GM12891 (cell line): ENCODE results near the gene SYT1.

Experiments used
- PAX5 ChIP-seq: IDR thresholded peaks from 2 replicates; pipeline ENCODE4 v1.6.1; 2011; ENCODE audit warnings: low read length, moderate library complexity, mild to moderate bottlenecking; ENCODE audit not compliant: insufficient read depth, severe bottlenecking
- POLR2A ChIP-seq: IDR thresholded peaks from 2 replicates; pipeline ENCODE4 v1.6.1; 2011; ENCODE audit warnings: low read depth, low read length, control low read depth
- POLR2AphosphoS5 ChIP-seq: IDR thresholded peaks from 2 replicates; pipeline ENCODE4 v1.6.1; 2011; ENCODE audit warnings: low read depth, low read length, control low read depth
- SPI1 ChIP-seq: IDR thresholded peaks from 2 replicates; pipeline ENCODE4 v1.6.1; 2011; ENCODE audit warnings: low read depth, low read length, control low read depth
- TAF1 ChIP-seq: IDR thresholded peaks from 2 replicates; pipeline ENCODE4 v1.6.1; 2011; ENCODE audit warnings: low read depth, low read length, control low read depth

- no peak for TF ChIP-seq POLR2AphosphoS5
- TF ChIP-seq POLR2A: no peak
- no peak for TF ChIP-seq TAF1
- no peak for TF ChIP-seq PAX5
- no peak for TF ChIP-seq SPI1
Measured at GRCh38 chr12:79168687-79169086, 304.1 kb downstream of the SYT1 start.
